ENCODE results near the gene MAP2.

GRCh38 chr2:209727077-209727476, 303.2 kb downstream of the MAP2 start:
- TF ChIP-seq E2F1 (CRISPR knock-in tag; IDR thresholded peaks at IDR 0.05) = no peak
- TF ChIP-seq FOSL1 (CRISPR knock-in tag; IDR thresholded peaks at IDR 0.05; ENCODE audit: borderline replicate concordance) = no peak
- TF ChIP-seq FOXK2 (IDR thresholded peaks at IDR 0.05) = no peak
- no peak for TF ChIP-seq ZNF431 (CRISPR knock-in tag; IDR thresholded peaks at IDR 0.05; ENCODE audit: borderline replicate concordance, low read depth)
- TF ChIP-seq ZNF512 (CRISPR knock-in tag; IDR thresholded peaks at IDR 0.05) = no peak
- TF ChIP-seq FOXC1 (CRISPR knock-in tag; IDR thresholded peaks at IDR 0.05; ENCODE audit: borderline replicate concordance) = no peak
- no peak for TF ChIP-seq MAX (IDR thresholded peaks at IDR 0.05)
- TF ChIP-seq NFYC (CRISPR knock-in tag; IDR thresholded peaks at IDR 0.05) = no peak

All from HepG2 (cell line).